Measurements from ENCODE around the gene TWSG1.

TWSG1 gene
- 5.1 to 5.3 reads per million in 2 donors for total RNA-seq

GRCh38 chr18:9334329-9334972 lies at the start of gene TWSG1:
TSS of gene TWSG1 (plus strand) at chr18:9334773. CDS start at chr18:9337230, 2,457 bp downstream.
- DNase-seq, result peak; percentile 80 to 96 (median 90)

GRCh38 chr18:9285604-9286003 lies 49.0 kb upstream of the TWSG1 start:
- no peak for DNase-seq

- DNase-seq, result no peak
Measured at GRCh38 chr18:9287036-9287435, 47.5 kb upstream of the TWSG1 start.

GRCh38 chr18:9289698-9290097 lies 44.9 kb upstream of the TWSG1 start:
- no peak for DNase-seq

- no peak for DNase-seq
Measured at GRCh38 chr18:9290156-9290555, 44.4 kb upstream of the TWSG1 start.

- DNase-seq, result no peak
Measured at GRCh38 chr18:9292047-9292446, 42.5 kb upstream of the TWSG1 start.

GRCh38 chr18:9293948-9294347 lies 40.6 kb upstream of the TWSG1 start:
- no peak for DNase-seq

- no peak for DNase-seq
Measured at GRCh38 chr18:9296233-9297006, 38.2 kb upstream of the TWSG1 start.

GRCh38 chr18:9297007-9297393 lies 37.6 kb upstream of the TWSG1 start:
- DNase-seq, result no peak

- no peak for DNase-seq
Measured at GRCh38 chr18:9304388-9305070, 30.0 kb upstream of the TWSG1 start.

- no peak for DNase-seq
Measured at GRCh38 chr18:9319333-9319732, 15.2 kb upstream of the TWSG1 start.

GRCh38 chr18:9321017-9321452 lies 13.5 kb upstream of the TWSG1 start:
- no peak for DNase-seq

GRCh38 chr18:9321736-9322135 lies 12.8 kb upstream of the TWSG1 start:
- no peak for DNase-seq

- DNase-seq, result no peak
Measured at GRCh38 chr18:9322744-9323143, 11.8 kb upstream of the TWSG1 start.

GRCh38 chr18:9323750-9324445 lies 10.7 kb upstream of the TWSG1 start:
- no peak for DNase-seq

- no peak for DNase-seq
Measured at GRCh38 chr18:9325716-9326115, 8.9 kb upstream of the TWSG1 start.

- no peak for DNase-seq
Measured at GRCh38 chr18:9328776-9329175, 5.8 kb upstream of the TWSG1 start.

GRCh38 chr18:9329471-9329870 lies 5.1 kb upstream of the TWSG1 start:
- DNase-seq, result no peak

- no peak for DNase-seq
Measured at GRCh38 chr18:9330419-9330818, 4.2 kb upstream of the TWSG1 start.

- peak in 1 of 5 experiments; percentile 67 for DNase-seq
Measured at GRCh38 chr18:9333441-9334328, 888 bp upstream of the TWSG1 start.

GRCh38 chr18:9334973-9335696 lies 562 bp downstream of the TWSG1 start:
- DNase-seq, result peak in 3 of 5 experiments; percentile 10 to 63 (median 12)

Data from T-helper 2 cell (primary cell).